Immature natural killer cell (primary cell): ENCODE measurements around the gene AEBP2. TPM values are rescaled to one million over a fixed set of nuclear protein-coding genes. Genes with fewer than 3 reads are reported as not detected.
"Not testable (repeated sequence)": the region's sequence is repeated elsewhere in the genome, so short reads cannot be mapped to it uniquely, and the experiment has no call there.

Experiments
- DNase-seq, 3 donors: peaks; one replicate each; pipeline ENCODE4 v3.0.0; 2022; ENCODE audit warnings: mixed read lengths in 1 of 3
- H3K27ac Mint-ChIP-seq, 6 donors: one replicate each; pipeline ENCODE4 v1.8.0; 2020; ENCODE audit warnings: mixed read lengths in 6 of 6, mild to moderate bottlenecking in 5 of 6, inconsistent platforms in 4 of 6, moderate library complexity in 3 of 6
- H3K27me3 Mint-ChIP-seq, 3 donors: one replicate each; pipeline ENCODE4 v1.8.0; 2020 to 2021; ENCODE audit warnings: low read depth in 3 of 3, mild to moderate bottlenecking in 3 of 3, mixed read lengths in 3 of 3, moderate library complexity in 3 of 3, inconsistent platforms in 1 of 3
- H3K36me3 Mint-ChIP-seq, 3 donors: one replicate each; pipeline ENCODE4 v1.8.0; 2020; ENCODE audit warnings: mixed read lengths in 3 of 3, inconsistent platforms in 2 of 3, mild to moderate bottlenecking in 2 of 3
- H3K4me1 Mint-ChIP-seq, 2 donors: one replicate each; pipeline ENCODE4 v1.8.0; 2020; ENCODE audit warnings: inconsistent platforms in 2 of 2, mild to moderate bottlenecking in 2 of 2, mixed read lengths in 2 of 2, moderate library complexity in 1 of 2
- H3K4me3 Mint-ChIP-seq, 5 donors: one replicate each; pipeline ENCODE4 v1.8.0; 2020; ENCODE audit warnings: mild to moderate bottlenecking in 5 of 5, mixed read lengths in 5 of 5, inconsistent platforms in 3 of 5, moderate library complexity in 3 of 5
- H3K9me3 Mint-ChIP-seq, 6 donors: one replicate each; pipeline ENCODE4 v1.8.0; 2020; ENCODE audit warnings: mild to moderate bottlenecking in 6 of 6, mixed read lengths in 6 of 6, inconsistent platforms in 4 of 6, moderate library complexity in 3 of 6
- polyA plus RNA-seq, 3 donors: library from polyadenylated mRNA; unstranded; fragments of 300-500 nt; fragmentation: Illumina TruSeq; gene quantifications; one replicate each; pipeline ENCODE4 v1.2.3, GENCODE V29; 2021

AEBP2 gene
- polyA plus RNA-seq, 3 donors from 2014 or later: 5.4 to 14.9 (median 11.8) TPM

DNA sequence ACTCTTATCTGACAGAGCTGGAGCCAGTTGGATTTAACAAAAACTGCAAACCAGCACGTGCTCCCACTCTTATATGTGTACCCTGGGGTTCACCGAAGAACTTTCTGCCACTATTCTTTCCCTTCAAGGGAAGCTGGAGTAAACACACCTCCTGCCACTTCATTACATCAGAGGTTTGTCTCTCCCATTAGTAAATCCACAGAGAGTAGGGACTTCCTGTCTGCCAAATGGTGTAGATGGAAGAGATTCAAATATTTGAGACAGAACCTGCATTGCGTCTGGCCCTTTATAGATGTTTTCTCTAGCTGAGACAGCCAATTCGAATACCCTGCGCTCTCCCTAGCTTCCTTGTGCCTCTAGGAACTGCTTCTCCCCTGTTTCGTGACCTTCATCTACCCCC lies 29.1 kb upstream of the AEBP2 start:
- Mint-ChIP-seq H3K27ac (no peak overlapping the region), H3K4me1 (peaks cover 0 to 6% of the 10 kb centered on the region in 2 donors), H3K4me3 (no peak overlapping the region), H3K36me3 (no peaks in the 10 kb centered on the region), H3K9me3 (peaks cover 0 to 8% (median 4%) of the 10 kb centered on the region in 6 donors), H3K27me3 (peaks cover 0 to 4% (median 3%) of the 10 kb centered on the region in 3 donors)
- DNase-seq: no peak

DNA sequence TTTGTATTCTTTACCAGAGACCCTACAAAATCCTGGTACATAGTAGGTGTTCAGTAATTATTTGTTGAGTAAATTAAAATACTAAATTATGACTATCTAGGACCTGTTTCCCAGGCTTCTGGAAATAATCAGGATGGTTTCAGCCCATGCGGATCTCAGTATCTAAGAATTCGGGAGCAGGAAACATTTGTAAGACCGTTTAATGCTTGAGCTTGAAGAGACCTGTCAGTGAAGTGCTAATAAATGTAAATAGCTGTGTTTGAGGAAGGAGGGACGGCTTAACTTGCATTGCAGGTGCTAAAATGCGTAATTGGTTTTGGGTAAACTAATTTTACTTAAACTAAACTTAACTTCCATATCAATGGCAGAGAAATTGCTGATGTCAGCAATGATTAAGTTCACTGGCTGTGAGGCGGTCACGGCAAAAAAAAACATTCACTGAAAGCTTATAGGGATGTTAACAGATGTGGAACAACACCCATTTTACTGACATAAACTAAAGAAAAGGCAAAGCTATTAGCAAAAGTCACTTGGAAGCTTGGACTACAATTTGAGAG lies 28.6 kb upstream of the AEBP2 start:
- H3K27ac Mint-ChIP-seq: no peak overlapping the region
- no peaks in the 10 kb centered on the region for H3K36me3 Mint-ChIP-seq
- peaks cover 0 to 2% of the 10 kb centered on the region in 2 donors for H3K4me1 Mint-ChIP-seq
- no peak for DNase-seq
- H3K27me3 Mint-ChIP-seq: peaks cover 0 to 4% (median 3%) of the 10 kb centered on the region in 3 donors
- peaks cover 0 to 5% (median 3%) of the 10 kb centered on the region in 6 donors for H3K9me3 Mint-ChIP-seq
- no peak overlapping the region for H3K4me3 Mint-ChIP-seq

GRCh38 chr12:19411234-19412204 lies 27.8 kb upstream of the AEBP2 start:
- H3K9me3 Mint-ChIP-seq: peaks cover 0 to 3% (median 0%) of the 10 kb centered on the region in 6 donors
- no peak for DNase-seq
- H3K36me3 Mint-ChIP-seq: no peaks in the 10 kb centered on the region
- H3K27me3 Mint-ChIP-seq: peaks cover 0 to 4% (median 3%) of the 10 kb centered on the region in 3 donors
- H3K27ac Mint-ChIP-seq: peak overlapping the region in 1 of 6 donors; percentile 11
- H3K4me1 Mint-ChIP-seq: peaks cover 0 to 2% of the 10 kb centered on the region in 2 donors
- no peak overlapping the region for H3K4me3 Mint-ChIP-seq

GRCh38 chr12:19412844-19413243 lies 26.4 kb upstream of the AEBP2 start:
- Mint-ChIP-seq H3K36me3 (no peaks in the 10 kb centered on the region), H3K9me3 (no peaks in the 10 kb centered on the region), H3K4me1 (no peaks in the 10 kb centered on the region), H3K27ac (no peak overlapping the region), H3K4me3 (no peak overlapping the region), H3K27me3 (peaks cover 0 to 3% (median 2%) of the 10 kb centered on the region in 3 donors)
- no peak for DNase-seq

- not testable (repeated sequence) for H3K36me3 Mint-ChIP-seq, DNase-seq, H3K27ac Mint-ChIP-seq, H3K27me3 Mint-ChIP-seq, H3K9me3 Mint-ChIP-seq, H3K4me3 Mint-ChIP-seq, H3K4me1 Mint-ChIP-seq
Observed at GRCh38 chr12:19413582-19413981, 25.7 kb upstream of the AEBP2 start.

DNA sequence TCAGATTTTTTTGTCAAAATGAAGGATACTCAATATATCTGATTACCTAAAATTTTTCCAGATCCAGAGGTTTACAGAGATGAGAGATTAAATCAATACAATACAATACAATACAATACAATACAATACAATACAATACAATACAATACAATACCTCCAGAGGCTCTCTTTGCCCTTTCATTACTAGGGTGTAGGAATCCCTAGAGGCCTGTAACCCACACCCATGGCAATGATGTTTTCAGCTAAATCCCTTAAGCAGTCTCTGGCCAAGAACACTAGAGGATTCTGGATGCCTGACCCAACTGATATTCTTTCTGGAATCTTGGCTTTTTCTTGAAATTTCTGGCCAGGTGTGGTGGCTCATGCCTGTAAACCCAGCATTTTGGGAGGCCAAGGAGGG lies 23.7 kb upstream of the AEBP2 start:
- Mint-ChIP-seq H3K27me3 (peaks cover 0 to 3% (median 2%) of the 10 kb centered on the region in 3 donors), H3K4me3 (no peak overlapping the region)
- DNase-seq: no peak

GRCh38 chr12:19419086-19419485 lies 20.2 kb upstream of the AEBP2 start:
- Mint-ChIP-seq H3K4me1 (peaks cover 4 to 9% of the 10 kb centered on the region in 2 donors), H3K36me3 (peaks cover 0 to 3% (median 0%) of the 10 kb centered on the region in 3 donors), H3K9me3 (no peaks in the 10 kb centered on the region), H3K27me3 (peaks cover 0 to 2% (median 0%) of the 10 kb centered on the region in 3 donors), H3K27ac (no peak overlapping the region), H3K4me3 (no peak overlapping the region)
- DNase-seq: no peak

More for the DNA sequence above, 23.7 kb upstream of the AEBP2 start:
- Mint-ChIP-seq H3K27ac (no peak overlapping the region), H3K4me1 (no peaks in the 10 kb centered on the region), H3K9me3 (no peaks in the 10 kb centered on the region), H3K36me3 (no peaks in the 10 kb centered on the region)

- Mint-ChIP-seq H3K27me3 (peaks cover 0 to 5% (median 0%) of the 10 kb centered on the region in 3 donors), H3K9me3 (no peaks in the 10 kb centered on the region), H3K4me1 (peaks cover 4 to 11% of the 10 kb centered on the region in 2 donors), H3K4me3 (no peak overlapping the region), H3K36me3 (peaks cover 0 to 4% (median 0%) of the 10 kb centered on the region in 3 donors), H3K27ac (no peak overlapping the region)
- DNase-seq: no peak
Observed at GRCh38 chr12:19421503-19422282, 17.6 kb upstream of the AEBP2 start.

- Mint-ChIP-seq H3K27me3 (peaks cover 2 to 5% (median 4%) of the 10 kb centered on the region in 3 donors), H3K4me3 (no peak overlapping the region), H3K4me1 (peaks cover 16 to 27% of the 10 kb centered on the region in 2 donors), H3K9me3 (no peaks in the 10 kb centered on the region), H3K27ac (peak overlapping the region in 1 of 6 donors; percentile 31), H3K36me3 (peaks cover 0 to 4% (median 0%) of the 10 kb centered on the region in 3 donors)
- DNase-seq: no peak
Observed at GRCh38 chr12:19423166-19423930, 15.9 kb upstream of the AEBP2 start.

DNA sequence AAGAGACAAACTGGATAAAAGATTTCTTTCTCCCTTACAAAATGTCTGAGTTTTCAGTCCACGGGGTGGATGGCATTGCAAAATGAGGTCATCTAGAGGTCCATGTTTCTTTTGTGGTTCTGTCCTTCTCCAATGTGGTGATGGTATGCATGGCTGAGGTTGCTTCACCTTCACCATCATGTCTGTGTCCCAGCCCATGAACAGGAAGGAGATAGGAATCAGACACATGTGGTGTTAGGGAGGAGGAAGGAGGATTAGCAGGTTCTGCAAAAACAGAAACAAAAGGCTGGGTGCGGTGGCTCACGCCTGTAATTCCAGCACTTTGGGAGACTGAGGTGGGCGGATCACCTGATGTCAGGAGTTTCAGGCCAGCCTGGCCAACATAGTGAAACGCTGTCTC lies 11.0 kb upstream of the AEBP2 start:
- no peaks in the 10 kb centered on the region for H3K9me3 Mint-ChIP-seq
- H3K4me3 Mint-ChIP-seq: peak overlapping the region in 2 of 5 donors; percentile 15 to 38
- H3K4me1 Mint-ChIP-seq: peaks cover 18 to 25% of the 10 kb centered on the region in 2 donors
- H3K36me3 Mint-ChIP-seq: peaks cover 0 to 4% (median 0%) of the 10 kb centered on the region in 3 donors
- peaks cover 2 to 7% (median 5%) of the 10 kb centered on the region in 3 donors for H3K27me3 Mint-ChIP-seq
- H3K27ac Mint-ChIP-seq: peak overlapping the region in 5 of 6 donors; percentile 9 to 77 (median 20)
- peak; percentile 15 to 31 (median 23) for DNase-seq

DNA sequence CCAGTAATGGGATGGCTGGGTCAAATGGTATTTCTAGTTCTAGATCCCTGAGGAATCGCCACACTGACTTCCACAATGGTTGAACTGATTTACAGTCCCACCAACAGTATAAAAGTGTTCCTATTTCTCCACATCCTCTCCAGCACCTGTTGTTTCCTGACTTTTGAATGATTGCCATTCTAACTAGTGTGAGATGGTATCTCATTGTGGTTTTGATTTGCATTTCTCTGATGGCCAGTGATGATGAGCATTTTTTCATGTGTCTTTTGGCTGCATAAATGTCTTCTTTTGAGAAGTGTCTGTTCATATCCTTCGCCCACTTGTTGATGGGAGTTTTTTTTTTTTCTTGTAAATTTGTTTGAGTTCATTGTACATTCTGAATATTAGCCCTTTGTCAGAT lies 9.8 kb upstream of the AEBP2 start:
- H3K4me3 Mint-ChIP-seq, H3K9me3 Mint-ChIP-seq, H3K36me3 Mint-ChIP-seq, DNase-seq, H3K27me3 Mint-ChIP-seq: not testable (repeated sequence)
- Mint-ChIP-seq H3K4me1 (peaks cover 22 to 28% of the 10 kb centered on the region in 2 donors), H3K27ac (peak overlapping the region in 1 of 6 donors; percentile 45)

DNA sequence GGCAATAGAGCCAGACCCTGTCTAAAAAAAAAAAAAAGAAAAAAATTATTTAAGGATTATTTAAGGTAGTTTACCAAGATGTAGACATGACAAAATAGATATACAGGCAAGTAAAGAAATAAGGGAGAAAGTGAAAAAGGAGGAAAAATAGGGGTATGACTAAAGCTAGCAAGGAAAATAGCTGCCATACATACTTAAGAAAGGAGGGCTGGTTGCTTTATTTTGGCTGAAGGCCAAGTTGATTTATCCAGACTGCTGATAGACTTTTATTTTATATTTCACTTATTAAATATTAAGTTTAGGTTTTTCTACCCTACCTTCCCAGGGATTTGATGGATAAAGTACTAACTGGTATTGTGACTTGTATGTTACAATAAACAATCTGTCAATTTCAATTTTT lies 8.3 kb upstream of the AEBP2 start:
- Mint-ChIP-seq H3K27ac (no peak overlapping the region), H3K36me3 (no peaks in the 10 kb centered on the region), H3K4me1 (peaks cover 35 to 43% of the 10 kb centered on the region in 2 donors), H3K4me3 (no peak overlapping the region), H3K9me3 (no peaks in the 10 kb centered on the region), H3K27me3 (peaks cover 0 to 7% (median 2%) of the 10 kb centered on the region in 3 donors)
- no peak for DNase-seq
